GM19452 (cell line): ENCODE measurements around the gene NDUFA6.
"Not testable (repeated sequence)": the region's sequence is repeated elsewhere in the genome, so short reads cannot be mapped to it uniquely, and the experiment has no call there.

ENCODE experiments used
- ATAC-seq: cut with Tn5 transposase; IDR thresholded peaks from one replicate; pipeline ENCODE4 v1.9.1; 2021; ENCODE audit not compliant: unreplicated experiment

NDUFA6 gene

GRCh38 chr22:42090596-42091454 lies at the start of gene NDUFA6:
Gene NDUFA6, minus strand, starts transcription at chr22:42090772. Its CDS starts 28 bp downstream, at chr22:42090744.
- peak; percentile 89 for ATAC-seq

GRCh38 chr22:42140153-42140552 lies 49.6 kb upstream of the NDUFA6 start:
- ATAC-seq = not testable (repeated sequence)

- not testable (repeated sequence) for ATAC-seq
Observed at GRCh38 chr22:42139508-42139907, 48.9 kb upstream of the NDUFA6 start.

- ATAC-seq = no peak
Observed at GRCh38 chr22:42138972-42139371, 48.4 kb upstream of the NDUFA6 start.

- no peak for ATAC-seq
Observed at GRCh38 chr22:42138122-42138770, 47.7 kb upstream of the NDUFA6 start.

GRCh38 chr22:42135688-42136087 lies 45.1 kb upstream of the NDUFA6 start:
- not testable (repeated sequence) for ATAC-seq

- ATAC-seq = no peak
Observed at GRCh38 chr22:42134100-42135020, 43.8 kb upstream of the NDUFA6 start.

GRCh38 chr22:42132457-42132856 lies 41.9 kb upstream of the NDUFA6 start:
- ATAC-seq = no peak

GRCh38 chr22:42131562-42131961 lies 41.0 kb upstream of the NDUFA6 start:
- ATAC-seq = no peak

- not testable (repeated sequence) for ATAC-seq
Observed at GRCh38 chr22:42130639-42131431, 40.3 kb upstream of the NDUFA6 start, which contains the start of gene CYP2D6. Gene CYP2D6, minus strand, starts transcription at chr22:42130810. Its CDS starts 19 bp downstream, at chr22:42130791.

GRCh38 chr22:42130182-42130581 lies 39.6 kb upstream of the NDUFA6 start:
- not testable (repeated sequence) for ATAC-seq

- not testable (repeated sequence) for ATAC-seq
Observed at GRCh38 chr22:42128776-42129694, 38.5 kb upstream of the NDUFA6 start.

GRCh38 chr22:42128007-42128406 lies 37.4 kb upstream of the NDUFA6 start:
- not testable (repeated sequence) for ATAC-seq

GRCh38 chr22:42127606-42128005 lies 37.0 kb upstream of the NDUFA6 start:
- no peak for ATAC-seq

GRCh38 chr22:42123529-42123928 lies 33.0 kb upstream of the NDUFA6 start:
- not testable (repeated sequence) for ATAC-seq

GRCh38 chr22:42120231-42121021 lies 29.9 kb upstream of the NDUFA6 start:
- ATAC-seq = not testable (repeated sequence)

- no peak for ATAC-seq
Observed at GRCh38 chr22:42116848-42117424, 26.4 kb upstream of the NDUFA6 start.

GRCh38 chr22:42115420-42115830 lies 24.9 kb upstream of the NDUFA6 start:
- not testable (repeated sequence) for ATAC-seq
